ENCODE measurements around the gene CECR2. TPM values are rescaled to one million over a fixed set of nuclear protein-coding genes. Genes with fewer than 3 reads are reported as not detected.

Gene CECR2
- total RNA-seq, 1 experiment from 2014 or later = not detected

DNA sequence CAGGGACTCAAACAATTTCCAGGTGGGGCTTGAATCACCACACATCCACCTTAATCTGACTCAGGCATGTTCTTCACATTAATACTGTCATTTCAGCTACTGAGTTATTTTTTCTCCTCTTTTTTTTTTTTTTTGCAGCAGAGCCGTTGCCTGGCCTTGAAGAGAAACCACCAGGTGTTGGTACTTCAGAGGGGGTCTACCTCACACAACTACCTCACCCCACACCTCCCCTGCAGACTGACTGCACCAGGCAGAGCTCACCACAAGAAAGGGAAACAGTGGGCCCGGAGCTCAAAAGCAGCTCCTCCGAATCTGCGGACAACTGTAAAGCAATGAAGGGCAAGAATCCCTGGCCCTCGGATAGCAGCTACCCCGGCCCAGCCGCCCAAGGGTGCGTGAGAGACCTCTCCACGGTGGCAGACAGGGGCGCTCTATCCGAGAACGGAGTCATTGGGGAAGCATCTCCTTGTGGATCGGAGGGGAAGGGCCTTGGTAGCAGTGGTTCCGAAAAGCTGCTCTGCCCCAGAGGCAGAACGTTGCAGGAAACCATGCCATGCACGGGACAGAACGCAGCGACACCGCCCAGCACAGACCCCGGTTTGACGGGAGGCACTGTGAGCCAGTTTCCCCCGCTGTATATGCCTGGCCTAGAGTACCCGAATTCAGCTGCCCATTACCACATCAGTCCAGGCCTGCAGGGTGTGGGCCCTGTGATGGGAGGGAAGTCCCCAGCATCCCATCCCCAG lies 178.9 kb downstream of the CECR2 start:
- TF ChIP-seq, protein P1, sequence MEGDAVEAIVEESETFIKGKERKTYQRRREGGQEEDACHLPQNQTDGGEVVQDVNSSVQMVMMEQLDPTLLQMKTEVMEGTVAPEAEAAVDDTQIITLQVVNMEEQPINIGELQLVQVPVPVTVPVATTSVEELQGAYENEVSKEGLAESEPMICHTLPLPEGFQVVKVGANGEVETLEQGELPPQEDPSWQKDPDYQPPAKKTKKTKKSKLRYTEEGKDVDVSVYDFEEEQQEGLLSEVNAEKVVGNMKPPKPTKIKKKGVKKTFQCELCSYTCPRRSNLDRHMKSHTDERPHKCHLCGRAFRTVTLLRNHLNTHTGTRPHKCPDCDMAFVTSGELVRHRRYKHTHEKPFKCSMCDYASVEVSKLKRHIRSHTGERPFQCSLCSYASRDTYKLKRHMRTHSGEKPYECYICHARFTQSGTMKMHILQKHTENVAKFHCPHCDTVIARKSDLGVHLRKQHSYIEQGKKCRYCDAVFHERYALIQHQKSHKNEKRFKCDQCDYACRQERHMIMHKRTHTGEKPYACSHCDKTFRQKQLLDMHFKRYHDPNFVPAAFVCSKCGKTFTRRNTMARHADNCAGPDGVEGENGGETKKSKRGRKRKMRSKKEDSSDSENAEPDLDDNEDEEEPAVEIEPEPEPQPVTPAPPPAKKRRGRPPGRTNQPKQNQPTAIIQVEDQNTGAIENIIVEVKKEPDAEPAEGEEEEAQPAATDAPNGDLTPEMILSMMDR (conservative IDR thresholded peaks at IDR 0.05; ENCODE audit: low read depth, low read length) = no peak
- TF ChIP-seq EZH2 (IDR thresholded peaks at IDR 0.05; ENCODE audit: low read length, unreplicated experiment) = no peak
- no peak for TF ChIP-seq EZH2phosphoT487 (IDR thresholded peaks at IDR 0.05; ENCODE audit: borderline replicate concordance, low read length)
- Histone ChIP-seq H3K9me2 (replicated peaks; ENCODE audit: low read length) (no peaks in the 10 kb centered on the region), H3K4me2 (ENCODE audit: low read length) (no peak overlapping the region), H3K4me3 (ENCODE audit: low read length) (no peak overlapping the region), H3K9me3 (ENCODE audit: low read length) (no peaks in the 10 kb centered on the region), H4K20me1 (ENCODE audit: low read length) (no peaks in the 10 kb centered on the region), H3K36me3 (ENCODE audit: low read depth, low read length) (no peaks in the 10 kb centered on the region), H3K79me2 (ENCODE audit: low read length) (no peaks in the 10 kb centered on the region), H3K9ac (ENCODE audit: low read length) (no peak overlapping the region), H3K4me1 (ENCODE audit: insufficient read depth, low read length) (no peaks in the 10 kb centered on the region), H3K27me3 (ENCODE audit: low read length) (no peaks in the 10 kb centered on the region), H2AFZ (ENCODE audit: low read length) (no peak overlapping the region), H3F3A (ENCODE audit: low read length, unreplicated experiment) (no peaks in the 10 kb centered on the region), H3K27ac (ENCODE audit: low read length) (no peak overlapping the region)
- ChIA-PET POLR2A (ENCODE audit: unreplicated experiment) (no interaction called here), CTCF (interaction anchor here (0.8 kb wide), 1 partner anchor 10 kb away, joined by 6 read pairs; no protein-coding TSS in a partner anchor)
- ATAC-seq = no peak
- BruUV-seq (replicated peaks) = no TSS peak
- intact Hi-C loops (cut with micrococcal nuclease) = no loop called here
- DNase-seq = no peak

DNA sequence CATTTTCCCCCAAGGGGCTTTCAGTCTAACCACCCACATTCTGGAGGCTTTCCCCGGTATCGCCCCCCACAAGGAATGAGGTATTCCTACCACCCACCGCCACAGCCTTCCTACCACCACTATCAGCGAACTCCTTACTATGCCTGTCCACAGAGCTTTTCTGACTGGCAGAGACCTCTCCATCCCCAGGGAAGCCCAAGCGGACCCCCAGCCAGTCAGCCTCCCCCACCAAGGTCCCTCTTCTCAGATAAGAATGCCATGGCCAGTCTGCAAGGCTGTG lies 179.4 kb downstream of the CECR2 start:
- no peaks in the 10 kb centered on the region for H3K79me2 ChIP-seq (ENCODE audit: low read length)
- H3K4me2 ChIP-seq (ENCODE audit: low read length) = no peak overlapping the region
- H3K4me1 ChIP-seq (ENCODE audit: insufficient read depth, low read length) = no peaks in the 10 kb centered on the region
- BruUV-seq (replicated peaks) = no TSS peak
- H3K9ac ChIP-seq (ENCODE audit: low read length) = no peak overlapping the region
- ChIA-PET POLR2A (ENCODE audit: unreplicated experiment) (no interaction called here), CTCF (no interaction called here)
- no peak overlapping the region for H3K4me3 ChIP-seq (ENCODE audit: low read length)
- H3K27ac ChIP-seq (ENCODE audit: low read length) = no peak overlapping the region
- H2AFZ ChIP-seq (ENCODE audit: low read length) = no peak overlapping the region
- intact Hi-C loops (cut with micrococcal nuclease) = no loop called here
- H3K36me3 ChIP-seq (ENCODE audit: low read depth, low read length) = no peaks in the 10 kb centered on the region
- no peaks in the 10 kb centered on the region for H3K27me3 ChIP-seq (ENCODE audit: low read length)
- H4K20me1 ChIP-seq (ENCODE audit: low read length) = no peaks in the 10 kb centered on the region
- H3K9me3 ChIP-seq (ENCODE audit: low read length) = no peaks in the 10 kb centered on the region
- ATAC-seq (no peak), DNase-seq (no peak)
- H3K9me2 ChIP-seq (replicated peaks; ENCODE audit: low read length) = no peaks in the 10 kb centered on the region
- TF ChIP-seq, protein P1 (conservative IDR thresholded peaks at IDR 0.05; ENCODE audit: low read depth, low read length) = no peak
- TF ChIP-seq EZH2phosphoT487 (IDR thresholded peaks at IDR 0.05; ENCODE audit: borderline replicate concordance, low read length) = no peak
- TF ChIP-seq EZH2 (IDR thresholded peaks at IDR 0.05; ENCODE audit: low read length, unreplicated experiment) = no peak
- H3F3A ChIP-seq (ENCODE audit: low read length, unreplicated experiment) = no peaks in the 10 kb centered on the region

DNA sequence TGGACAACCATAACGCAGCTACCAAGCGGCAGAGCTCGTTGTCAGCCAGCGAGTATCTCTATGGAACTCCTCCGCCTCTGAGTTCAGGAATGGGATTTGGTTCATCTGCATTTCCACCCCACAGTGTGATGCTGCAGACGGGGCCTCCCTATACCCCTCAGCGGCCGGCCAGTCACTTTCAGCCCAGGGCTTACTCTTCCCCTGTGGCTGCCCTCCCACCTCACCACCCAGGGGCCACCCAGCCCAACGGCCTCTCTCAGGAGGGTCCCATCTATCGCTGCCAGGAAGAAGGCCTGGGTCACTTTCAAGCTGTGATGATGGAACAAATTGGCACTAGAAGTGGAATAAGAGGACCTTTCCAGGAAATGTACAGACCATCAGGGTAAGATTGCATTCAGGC lies 179.9 kb downstream of the CECR2 start:
- Histone ChIP-seq H3K27ac (ENCODE audit: low read length) (no peak overlapping the region), H3K9me2 (replicated peaks; ENCODE audit: low read length) (no peaks in the 10 kb centered on the region), H3K9ac (ENCODE audit: low read length) (no peak overlapping the region), H3K27me3 (ENCODE audit: low read length) (no peaks in the 10 kb centered on the region), H2AFZ (ENCODE audit: low read length) (no peak overlapping the region), H3K4me1 (ENCODE audit: insufficient read depth, low read length) (no peaks in the 10 kb centered on the region), H3F3A (ENCODE audit: low read length, unreplicated experiment) (no peaks in the 10 kb centered on the region), H3K9me3 (ENCODE audit: low read length) (no peaks in the 10 kb centered on the region), H4K20me1 (ENCODE audit: low read length) (no peaks in the 10 kb centered on the region), H3K36me3 (ENCODE audit: low read depth, low read length) (no peaks in the 10 kb centered on the region), H3K4me3 (ENCODE audit: low read length) (no peak overlapping the region), H3K4me2 (ENCODE audit: low read length) (no peak overlapping the region), H3K79me2 (ENCODE audit: low read length) (no peaks in the 10 kb centered on the region)
- ATAC-seq (no peak), DNase-seq (no peak)
- ChIA-PET POLR2A (ENCODE audit: unreplicated experiment) (no interaction called here), CTCF (interaction anchor here (0.6 kb wide), 1 partner anchor 118 kb away, joined by 13 read pairs; no protein-coding TSS in a partner anchor)
- intact Hi-C loops (cut with micrococcal nuclease) = no loop called here
- TF ChIP-seq, protein P1 (conservative IDR thresholded peaks at IDR 0.05; ENCODE audit: low read depth, low read length) = no peak
- TF ChIP-seq EZH2phosphoT487 (IDR thresholded peaks at IDR 0.05; ENCODE audit: borderline replicate concordance, low read length) (no peak), EZH2 (IDR thresholded peaks at IDR 0.05; ENCODE audit: low read length, unreplicated experiment) (no peak)
- no TSS peak for BruUV-seq (replicated peaks)
